WTC11 (cell line): ENCODE data around the gene EDN3. TPM values are rescaled to one million over a fixed set of nuclear protein-coding genes. Genes with fewer than 3 reads are reported as not detected.
A peak's percentile ranks its signal among the peaks of the same experiment; 100 is the strongest.

ENCODE experiments used
- ATAC-seq: fragments of 200-7000 bp; cut with Tn5 transposase; 2 replicates; pipeline ENCODE4 v1.10.0; 2021; ENCODE audit warnings: mild to moderate bottlenecking, moderate library complexity
- CTCF ChIA-PET: fragments of 300-600 bp; sonication (Branson Sonifier 250); formaldehyde crosslinking; loops from one replicate; lab custom pipeline; 2021; ENCODE audit warnings: antibody characterized with exemption; lab: Charles Lee
- POLR2A ChIA-PET: fragments of 350-600 bp; sonication (Branson Sonifier 250); formaldehyde crosslinking; loops from one replicate; lab custom pipeline; 2021; ENCODE audit warnings: antibody characterized with exemption; lab: Charles Lee
- DNase-seq: peaks from one replicate; pipeline ENCODE4 v3.0.0; 2021; ENCODE audit warnings: low spot score
- H3K27ac Mint-ChIP-seq: 2 replicates; pipeline ENCODE4 v1.8.0; 2021; ENCODE audit warnings: mixed read lengths
- H3K27me3 Mint-ChIP-seq: 2 replicates; pipeline ENCODE4 v1.8.0; 2021; ENCODE audit warnings: low read depth, mild to moderate bottlenecking, moderate library complexity, mixed read lengths
- H3K36me3 Mint-ChIP-seq: 2 replicates; pipeline ENCODE4 v1.8.0; 2021; ENCODE audit warnings: mixed read lengths
- H3K4me1 Mint-ChIP-seq: 2 replicates; pipeline ENCODE4 v1.8.0; 2022; ENCODE audit warnings: mixed read lengths
- H3K4me3 Mint-ChIP-seq: 2 replicates; pipeline ENCODE4 v1.8.0; 2021; ENCODE audit warnings: mild to moderate bottlenecking, moderate library complexity, mixed read lengths
- H3K9me3 Mint-ChIP-seq: 2 replicates; pipeline ENCODE4 v1.8.0; 2021; ENCODE audit warnings: mixed read lengths
- AR ChIP-seq: fragments of 250-450 bp; sonication (Bioruptor Pico); IDR thresholded peaks from 2 replicates; pipeline ENCODE4 v1.9.0; 2021; ENCODE audit warnings: mild to moderate bottlenecking
- ATF3 ChIP-seq: sonication (generic); formaldehyde crosslinking; conservative IDR thresholded peaks from 2 replicates; pipeline ENCODE4 v1.8.1; 2022; ENCODE audit warnings: mild to moderate bottlenecking, missing genetic modification reagents
- CREM ChIP-seq: sonication (generic); formaldehyde crosslinking; IDR thresholded peaks from 2 replicates; pipeline ENCODE4 v1.8.1; 2022; ENCODE audit warnings: mild to moderate bottlenecking, missing genetic modification reagents, moderate library complexity
- IRF2 ChIP-seq: sonication (generic); formaldehyde crosslinking; IDR thresholded peaks from 2 replicates; pipeline ENCODE4 v1.8.0; 2022; ENCODE audit warnings: low read depth, missing genetic modification reagents, borderline replicate concordance
- NR3C1 ChIP-seq: sonication (generic); formaldehyde crosslinking; conservative IDR thresholded peaks from 2 replicates; pipeline ENCODE4 v1.8.1; 2023; ENCODE audit warnings: low read depth, mild to moderate bottlenecking, missing genetic modification reagents
- PREB ChIP-seq: sonication (generic); formaldehyde crosslinking; IDR thresholded peaks from 2 replicates; pipeline ENCODE4 v1.8.1; 2022; ENCODE audit warnings: mild to moderate bottlenecking, missing genetic modification reagents, moderate library complexity, borderline replicate concordance
- RELA ChIP-seq: sonication (generic); formaldehyde crosslinking; IDR thresholded peaks from 2 replicates; pipeline ENCODE4 v1.8.1; 2022; ENCODE audit warnings: missing genetic modification reagents, mild to moderate bottlenecking, borderline replicate concordance
- ZNF121 ChIP-seq: sonication (generic); formaldehyde crosslinking; IDR thresholded peaks from 2 replicates; pipeline ENCODE4 v1.8.0; 2023; ENCODE audit warnings: missing genetic modification reagents
- ZNF263 ChIP-seq: sonication (generic); formaldehyde crosslinking; IDR thresholded peaks from 2 replicates; pipeline ENCODE4 v1.8.1; 2022; ENCODE audit warnings: low read depth, mild to moderate bottlenecking, moderate library complexity, missing genetic modification reagents
- ZNF423 ChIP-seq: fragments of 250-450 bp; sonication (Bioruptor Pico); IDR thresholded peaks from 2 replicates; pipeline ENCODE4 v2.1.2; 2022; ENCODE audit warnings: mild to moderate bottlenecking, moderate library complexity
- ZNF512 ChIP-seq: sonication (generic); formaldehyde crosslinking; IDR thresholded peaks from 2 replicates; pipeline ENCODE4 v1.8.1; 2022; ENCODE audit warnings: missing genetic modification reagents, borderline replicate concordance
- total RNA-seq: library from RNA; stranded (reverse); gene quantifications from 3 replicates; pipeline ENCODE4 v1.2.3, GENCODE V29; 2021
- TF ChIP-seq, protein P1 (sequence below): sonication (generic); formaldehyde crosslinking; conservative IDR thresholded peaks from 2 replicates; pipeline ENCODE4 v1.8.1; 2023; ENCODE audit warnings: mild to moderate bottlenecking, low read depth, missing genetic modification reagents, moderate library complexity
- TF ChIP-seq, protein P2 (sequence below): sonication (generic); formaldehyde crosslinking; IDR thresholded peaks from 2 replicates; pipeline ENCODE4 v1.8.1; 2022; ENCODE audit warnings: low read depth, mild to moderate bottlenecking, moderate library complexity, missing genetic modification reagents, borderline replicate concordance

EDN3 gene
- total RNA-seq, 1 experiment from 2014 or later = 0.13 TPM

DNA sequence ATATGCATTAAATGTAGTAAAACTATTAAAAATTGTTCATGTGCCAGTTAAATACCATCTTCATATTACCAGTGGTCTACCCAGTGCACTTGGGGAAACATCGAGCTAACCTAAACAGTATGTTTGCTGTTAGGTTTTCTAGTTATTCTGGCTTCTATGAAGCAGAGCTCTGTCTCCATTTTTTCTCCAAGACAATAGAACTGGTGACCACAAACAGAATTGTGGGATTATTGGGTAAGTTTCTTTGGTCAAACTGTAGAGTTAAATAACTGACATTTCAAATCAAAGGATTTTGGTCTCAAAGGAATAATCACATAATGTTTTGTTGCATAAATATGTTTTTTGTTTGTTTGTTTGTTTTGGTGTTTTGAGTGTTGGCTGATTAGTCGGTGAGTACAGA, 40.5 kb upstream of the EDN3 start:
- ChIA-PET CTCF (no interaction called here), POLR2A (no interaction called here)
- H3K27me3 Mint-ChIP-seq = peaks cover 35% of the 10 kb centered on the region
- no peaks in the 10 kb centered on the region for H3K4me1 Mint-ChIP-seq
- no peaks in the 10 kb centered on the region for H3K9me3 Mint-ChIP-seq
- H3K4me3 Mint-ChIP-seq = no peak overlapping the region
- H3K27ac Mint-ChIP-seq = no peak overlapping the region
- no peak for DNase-seq
- no peaks in the 10 kb centered on the region for H3K36me3 Mint-ChIP-seq
- TF ChIP-seq ZNF263 (CRISPR knock-in tag) = no peak
- TF ChIP-seq, protein P1, sequence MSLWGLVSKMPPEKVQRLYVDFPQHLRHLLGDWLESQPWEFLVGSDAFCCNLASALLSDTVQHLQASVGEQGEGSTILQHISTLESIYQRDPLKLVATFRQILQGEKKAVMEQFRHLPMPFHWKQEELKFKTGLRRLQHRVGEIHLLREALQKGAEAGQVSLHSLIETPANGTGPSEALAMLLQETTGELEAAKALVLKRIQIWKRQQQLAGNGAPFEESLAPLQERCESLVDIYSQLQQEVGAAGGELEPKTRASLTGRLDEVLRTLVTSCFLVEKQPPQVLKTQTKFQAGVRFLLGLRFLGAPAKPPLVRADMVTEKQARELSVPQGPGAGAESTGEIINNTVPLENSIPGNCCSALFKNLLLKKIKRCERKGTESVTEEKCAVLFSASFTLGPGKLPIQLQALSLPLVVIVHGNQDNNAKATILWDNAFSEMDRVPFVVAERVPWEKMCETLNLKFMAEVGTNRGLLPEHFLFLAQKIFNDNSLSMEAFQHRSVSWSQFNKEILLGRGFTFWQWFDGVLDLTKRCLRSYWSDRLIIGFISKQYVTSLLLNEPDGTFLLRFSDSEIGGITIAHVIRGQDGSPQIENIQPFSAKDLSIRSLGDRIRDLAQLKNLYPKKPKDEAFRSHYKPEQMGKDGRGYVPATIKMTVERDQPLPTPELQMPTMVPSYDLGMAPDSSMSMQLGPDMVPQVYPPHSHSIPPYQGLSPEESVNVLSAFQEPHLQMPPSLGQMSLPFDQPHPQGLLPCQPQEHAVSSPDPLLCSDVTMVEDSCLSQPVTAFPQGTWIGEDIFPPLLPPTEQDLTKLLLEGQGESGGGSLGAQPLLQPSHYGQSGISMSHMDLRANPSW (CRISPR knock-in tag) = no peak
- no peak for TF ChIP-seq RELA (CRISPR knock-in tag)
- ATAC-seq = no peak

DNA sequence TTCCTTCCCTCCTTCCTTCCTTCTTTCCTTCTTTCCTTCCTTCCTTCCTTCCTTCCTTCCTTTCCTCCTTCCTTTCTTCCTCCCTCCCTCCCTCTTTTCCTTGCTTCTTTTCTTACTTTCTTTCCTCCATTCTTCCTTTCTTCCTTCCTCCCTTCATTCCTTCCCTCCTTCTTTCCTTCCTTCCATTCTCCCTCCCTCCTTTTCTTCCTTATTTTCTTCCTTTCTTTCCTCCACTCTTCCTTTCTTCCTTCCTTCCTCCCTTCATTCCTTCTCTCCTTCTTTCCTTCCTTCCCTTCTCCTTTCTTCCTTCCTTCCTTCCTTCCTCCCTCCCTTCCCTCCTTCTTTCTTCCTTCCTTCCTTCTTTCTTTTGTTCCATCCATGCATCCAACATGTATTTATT, 35.1 kb upstream of the EDN3 start:
- CTCF ChIA-PET = interaction anchor here (1.1 kb wide), 1 partner anchor 139 kb away, joined by 3 read pairs; no protein-coding TSS in a partner anchor
- no peak for ATAC-seq
- H3K27me3 Mint-ChIP-seq = peaks cover 54% of the 10 kb centered on the region

DNA sequence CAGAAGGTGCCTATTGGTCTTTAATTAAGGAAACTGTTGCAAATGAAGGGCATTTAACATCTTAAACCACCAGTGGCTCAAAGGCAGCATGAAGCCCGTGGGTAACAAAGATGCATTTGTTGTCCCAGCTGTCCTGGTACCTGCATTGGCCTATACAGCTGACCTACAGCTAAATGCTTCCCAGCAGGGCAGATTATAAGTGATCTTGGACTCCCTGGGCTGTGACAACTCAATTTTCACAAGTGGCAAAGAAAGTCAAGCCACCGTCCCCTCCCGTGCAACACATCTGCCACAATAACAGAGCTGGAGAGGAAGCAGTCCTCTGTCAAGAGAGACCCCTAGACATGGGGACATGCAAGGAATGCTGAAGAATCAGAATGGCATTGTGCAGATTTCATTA, 31.5 kb upstream of the EDN3 start:
- CTCF ChIA-PET = interaction anchor here (0.7 to 1.2 kb wide), 5 partner anchors 15 to 303 kb away, joined by 3 to 5 read pairs (median 4); no protein-coding TSS in a partner anchor
- POLR2A ChIA-PET = no interaction called here
- Mint-ChIP-seq H3K27ac (no peak overlapping the region), H3K4me1 (peaks cover 33% of the 10 kb centered on the region), H3K9me3 (no peaks in the 10 kb centered on the region), H3K4me3 (peak overlapping the region; percentile 26; the same call in 1 of the 2 replicates), H3K36me3 (no peaks in the 10 kb centered on the region), H3K27me3 (peaks cover 60% of the 10 kb centered on the region)
- ATAC-seq (peak; percentile 93), DNase-seq (peak; percentile 23)
- TF ChIP-seq, protein P2, sequence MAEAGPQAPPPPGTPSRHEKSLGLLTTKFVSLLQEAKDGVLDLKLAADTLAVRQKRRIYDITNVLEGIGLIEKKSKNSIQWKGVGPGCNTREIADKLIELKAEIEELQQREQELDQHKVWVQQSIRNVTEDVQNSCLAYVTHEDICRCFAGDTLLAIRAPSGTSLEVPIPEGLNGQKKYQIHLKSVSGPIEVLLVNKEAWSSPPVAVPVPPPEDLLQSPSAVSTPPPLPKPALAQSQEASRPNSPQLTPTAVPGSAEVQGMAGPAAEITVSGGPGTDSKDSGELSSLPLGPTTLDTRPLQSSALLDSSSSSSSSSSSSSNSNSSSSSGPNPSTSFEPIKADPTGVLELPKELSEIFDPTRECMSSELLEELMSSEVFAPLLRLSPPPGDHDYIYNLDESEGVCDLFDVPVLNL (CRISPR knock-in tag) = no peak
- no peak for TF ChIP-seq PREB
- no peak for TF ChIP-seq IRF2 (CRISPR knock-in tag)
- TF ChIP-seq RELA (CRISPR knock-in tag) = no peak
- TF ChIP-seq ZNF121 (CRISPR knock-in tag) = no peak
- no peak for TF ChIP-seq ATF3 (CRISPR knock-in tag)
- TF ChIP-seq NR3C1 (CRISPR knock-in tag) = no peak
- TF ChIP-seq ZNF423 (CRISPR knock-in tag) = peak; percentile 56
- 0 out of 2 replicates have a peak, but pooled peaks have one; percentile 44 for TF ChIP-seq CREM (CRISPR knock-in tag)

More for the DNA sequence above, 35.1 kb upstream of the EDN3 start:
- no peaks in the 10 kb centered on the region for H3K36me3 Mint-ChIP-seq
- POLR2A ChIA-PET = interaction anchor here (0.6 kb wide), 1 partner anchor 41 kb away, joined by 6 read pairs; no protein-coding TSS in a partner anchor
- TF ChIP-seq ZNF512 (CRISPR knock-in tag) (peak; percentile 69; the same call in 1 of the 2 replicates), AR (CRISPR knock-in tag) (no peak)
- peaks cover 33% of the 10 kb centered on the region for H3K4me1 Mint-ChIP-seq
- no peak for DNase-seq
- H3K4me3 Mint-ChIP-seq = no peak overlapping the region
- H3K9me3 Mint-ChIP-seq = no peaks in the 10 kb centered on the region
- no peak overlapping the region for H3K27ac Mint-ChIP-seq
